Kidney (tissue), 14 donors: Measurements from ENCODE around the gene ZNF550. TPM values are rescaled to one million over a fixed set of nuclear protein-coding genes. Genes with fewer than 3 reads are reported as not detected.

Experiments
- DNase-seq, 5 donors: peaks; one replicate each; pipeline ENCODE4 v3.0.0-alpha.2; 2013 to 2020
- FAIRE-seq: peaks from 2 replicates; lab custom pipeline; 2012; peaks lifted over from hg19 to GRCh38; lab: Jason Lieb, UNC
- H3K27ac ChIP-seq, 2 donors: one replicate each; pipeline ENCODE4 v1.7.0; 2013; ENCODE audit warnings: low read depth in 2 of 2, low read length in 2 of 2, inconsistent platforms in 1 of 2
- H3K27me3 ChIP-seq: one replicate; pipeline ENCODE4 v1.7.1; 2013; ENCODE audit warnings: low read length, inconsistent platforms; ENCODE audit not compliant: control insufficient read depth, insufficient read depth
- H3K36me3 ChIP-seq, 3 donors: one replicate each; pipeline versions ENCODE4 v1.7.0 to v1.7.1; 2013; ENCODE audit warnings: low read length in 3 of 3, control low read depth in 1 of 3, inconsistent platforms in 1 of 3; ENCODE audit not compliant: insufficient read depth in 3 of 3, control insufficient read depth in 2 of 3
- H3K4me1 ChIP-seq, 3 donors: one replicate each; pipeline versions ENCODE4 v1.7.0 to v1.7.1; 2013; ENCODE audit warnings: low read length in 3 of 3, inconsistent platforms in 1 of 3, low read depth in 1 of 3; ENCODE audit not compliant: control insufficient read depth in 2 of 3, insufficient read depth in 2 of 3
- H3K4me3 ChIP-seq, 3 donors: one replicate each; pipeline versions ENCODE4 v1.7.0 to v1.8.1; 2013; ENCODE audit warnings: low read length in 3 of 3, control low read depth in 1 of 3, inconsistent platforms in 1 of 3
- H3K9ac ChIP-seq, 3 donors: one replicate each; pipeline versions ENCODE4 v1.7.0 to v1.7.1; 2013; ENCODE audit warnings: low read length in 3 of 3, control low read depth in 1 of 3, inconsistent platforms in 1 of 3
- H3K9me3 ChIP-seq, 3 donors: one replicate each; pipeline versions ENCODE4 v1.7.0 to v1.7.1; 2013; ENCODE audit warnings: low read length in 3 of 3, control low read depth in 1 of 3, inconsistent platforms in 1 of 3; ENCODE audit not compliant: control insufficient read depth in 2 of 3, insufficient read depth in 1 of 3
- CTCF ChIP-seq: IDR thresholded peaks from 3 replicates; pipeline ENCODE4 v1.5.1; 2012; ENCODE audit warnings: mild to moderate bottlenecking, moderate library complexity, borderline replicate concordance; ENCODE audit not compliant: insufficient read depth; ENCODE audit errors: extremely low read depth
- intact Hi-C: fragments of 100-400 bp; cut with DNase I; formaldehyde crosslinking; loops from one replicate; pipeline ENCODE4 v1.11.1; 2022
- polyA plus RNA-seq: library from polyadenylated mRNA; stranded (reverse); fragments of 350-450 nt; fragmentation: Illumina TruSeq; extraction: RNeasy Lipid Tissue Mini Kit (QIAGEN cat#74804); gene quantifications from one replicate; pipeline ENCODE4 v1.2.3, GENCODE V29; 2014; ENCODE audit warnings: low read depth, low replicate concordance; ENCODE audit not compliant: insufficient read depth
- total RNA-seq: library from RNA; stranded (reverse); fragmentation: NEBNext Ultra II Directional; extraction: Animal tissue kit (Norgen Biotek cat#: 25700); gene quantifications from one replicate; pipeline ENCODE4 v1.2.1, GENCODE V29; 2021
- donor health status: control.
- donor health status: control.
- donor health status: control.
- donor health status: control.
- donor health status: control.
- donor health status: DM: yes; HTN: yes; CAD: no.
- donor health status: Normal renal cell carcinoma (clear cell type).

Gene ZNF550
- total and polyA plus RNA-seq, 2 donors from 2014 or later = 2.5 to 15.1 TPM

GRCh38 chr19:57583104-57583520 lies 23.4 kb upstream of the ZNF550 start:
- no peak overlapping the region for H3K27ac ChIP-seq
- H3K9ac ChIP-seq = no peak overlapping the region
- no peak for TF ChIP-seq CTCF
- FAIRE-seq (no peak), DNase-seq (peak in 1 of 5 donors; percentile 72)
- peaks cover 4 to 23% (median 5%) of the 10 kb centered on the region in 3 donors for H3K9me3 ChIP-seq
- H3K4me3 ChIP-seq = peak overlapping the region in 2 of 3 donors; percentile 23 to 81
- no peaks in the 10 kb centered on the region for H3K27me3 ChIP-seq
- intact Hi-C loops = no loop called here
- peaks cover 0 to 3% (median 2%) of the 10 kb centered on the region in 3 donors for H3K36me3 ChIP-seq
- peaks cover 0 to 14% (median 0%) of the 10 kb centered on the region in 3 donors for H3K4me1 ChIP-seq

GRCh38 chr19:57578487-57579205 lies 19.0 kb upstream of the ZNF550 start, which contains the start of gene ZNF416:
Gene ZNF416, minus strand, starts transcription at chr19:57578911. Its CDS starts 207 bp downstream, at chr19:57578704.
- peaks cover 4 to 12% (median 4%) of the 10 kb centered on the region in 3 donors for H3K4me1 ChIP-seq
- H3K36me3 ChIP-seq = peaks cover 18 to 33% (median 23%) of the 10 kb centered on the region in 3 donors
- DNase-seq (peak; percentile 98 to 100 (median 98)), FAIRE-seq (peak; percentile 96)
- no peaks in the 10 kb centered on the region for H3K27me3 ChIP-seq
- peak within 1 kb of the TSS; percentile 76 to 90 (median 85) for H3K4me3 ChIP-seq
- peak; percentile 13 for TF ChIP-seq CTCF
- H3K9ac ChIP-seq = peak within 1 kb of the TSS; percentile 42 to 87 (median 77)
- intact Hi-C loops = no loop called here
- peaks cover 8 to 39% (median 21%) of the 10 kb centered on the region in 3 donors for H3K9me3 ChIP-seq
- H3K27ac ChIP-seq = peak within 1 kb of the TSS in 1 of 2 donors; percentile 35

DNA sequence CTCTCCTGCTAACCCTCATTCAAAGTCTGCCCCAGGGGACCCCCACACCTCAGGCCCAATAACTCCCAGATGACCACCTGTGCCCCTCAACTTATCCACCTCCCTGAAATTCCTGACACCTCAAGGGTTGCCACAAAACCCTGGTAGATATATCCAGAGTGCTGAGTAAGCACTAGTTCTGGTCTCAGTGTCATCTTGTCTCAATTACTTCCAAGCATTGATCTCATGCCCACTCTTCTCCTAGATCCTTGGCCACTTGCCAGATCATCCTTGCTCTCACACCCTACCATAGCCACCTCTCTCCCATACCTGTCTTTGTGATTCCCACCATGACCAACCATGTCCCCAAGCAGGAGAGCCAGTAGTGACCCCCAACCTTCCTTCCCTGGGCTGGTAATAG lies 17.0 kb upstream of the ZNF550 start:
- H3K9ac ChIP-seq = no peak overlapping the region
- intact Hi-C loops = no loop called here
- H3K27ac ChIP-seq = no peak overlapping the region
- H3K36me3 ChIP-seq = peaks cover 26 to 53% (median 42%) of the 10 kb centered on the region in 3 donors
- FAIRE-seq (no peak), DNase-seq (no peak)
- H3K4me1 ChIP-seq = peaks cover 4 to 5% (median 4%) of the 10 kb centered on the region in 3 donors
- no peaks in the 10 kb centered on the region for H3K27me3 ChIP-seq
- H3K9me3 ChIP-seq = peaks cover 14 to 54% (median 40%) of the 10 kb centered on the region in 3 donors
- no peak for TF ChIP-seq CTCF
- H3K4me3 ChIP-seq = peak overlapping the region in 1 of 3 donors; percentile 19
